Muscle layer of duodenum (tissue), 2 donors: Measurements from ENCODE around the gene PANK3.
"Not testable (repeated sequence)": the region's sequence is repeated elsewhere in the genome, so short reads cannot be mapped to it uniquely, and the experiment has no call there.

Experiments used
- H3K27ac ChIP-seq: one replicate; pipeline ENCODE4 v1.7.0; 2013; ENCODE audit warnings: mild to moderate bottlenecking, low read length
- H3K27me3 ChIP-seq: one replicate; pipeline ENCODE4 v1.7.0; 2013; ENCODE audit warnings: low read depth, mild to moderate bottlenecking, control low read depth, low read length
- H3K36me3 ChIP-seq, 2 donors: one replicate each; pipeline ENCODE4 v1.7.0; 2013; ENCODE audit warnings: low read length in 2 of 2, control low read depth in 1 of 2, mild to moderate bottlenecking in 1 of 2; ENCODE audit not compliant: insufficient read depth in 2 of 2, control insufficient read depth in 1 of 2
- H3K4me1 ChIP-seq, 2 donors: one replicate each; pipeline ENCODE4 v1.7.0; 2013; ENCODE audit warnings: low read length in 2 of 2, mild to moderate bottlenecking in 2 of 2, control low read depth in 1 of 2, moderate library complexity in 1 of 2; ENCODE audit not compliant: insufficient read depth in 2 of 2, control insufficient read depth in 1 of 2
- H3K4me3 ChIP-seq, 2 donors: one replicate each; pipeline ENCODE4 v1.7.0; 2013; ENCODE audit warnings: low read length in 2 of 2, low read depth in 1 of 2, mild to moderate bottlenecking in 1 of 2
- H3K9me3 ChIP-seq, 2 donors: one replicate each; pipeline ENCODE4 v1.7.0; 2013; ENCODE audit warnings: low read length in 2 of 2, control low read depth in 1 of 2, mild to moderate bottlenecking in 1 of 2; ENCODE audit not compliant: control insufficient read depth in 1 of 2
- donor health status: healthy.

The PANK3 gene

GRCh38 chr5:168592014-168592368 is 12.8 kb upstream of the PANK3 start:
- no peak overlapping the region for H3K27ac ChIP-seq
- H3K27me3 ChIP-seq, result peaks cover 4% of the 10 kb centered on the region

GRCh38 chr5:168591302-168592013 is 12.3 kb upstream of the PANK3 start:
- Histone ChIP-seq H3K4me3 (no peak overlapping the region), H3K9me3 (no peaks in the 10 kb centered on the region), H3K4me1 (no peaks in the 10 kb centered on the region), H3K27me3 (peaks cover 4% of the 10 kb centered on the region), H3K36me3 (no peaks in the 10 kb centered on the region), H3K27ac (peak overlapping the region; percentile 74)

More at GRCh38 chr5:168592014-168592368, 12.8 kb upstream of the PANK3 start:
- no peaks in the 10 kb centered on the region for H3K36me3 ChIP-seq
- no peak overlapping the region for H3K4me3 ChIP-seq
- no peaks in the 10 kb centered on the region for H3K9me3 ChIP-seq
- no peaks in the 10 kb centered on the region for H3K4me1 ChIP-seq

- H3K9me3 ChIP-seq, result no peaks in the 10 kb centered on the region
- no peak overlapping the region for H3K4me3 ChIP-seq
- H3K27me3 ChIP-seq, result peaks cover 4% of the 10 kb centered on the region
- H3K36me3 ChIP-seq, result no peaks in the 10 kb centered on the region
- H3K4me1 ChIP-seq, result no peaks in the 10 kb centered on the region
- peak overlapping the region; percentile 74 for H3K27ac ChIP-seq
Observed at GRCh38 chr5:168590666-168591065, 11.5 kb upstream of the PANK3 start.

- Histone ChIP-seq H3K9me3 (no peaks in the 10 kb centered on the region), H3K4me3 (no peak overlapping the region)
Observed at GRCh38 chr5:168587987-168588386, 8.8 kb upstream of the PANK3 start.

GRCh38 chr5:168585119-168585856 is 6.1 kb upstream of the PANK3 start:
- H3K4me1 ChIP-seq, result peaks cover 0 to 2% of the 10 kb centered on the region in 2 donors
- H3K27ac ChIP-seq, result no peak overlapping the region
- H3K9me3 ChIP-seq, result no peaks in the 10 kb centered on the region
- no peak overlapping the region for H3K4me3 ChIP-seq
- no peaks in the 10 kb centered on the region for H3K36me3 ChIP-seq
- H3K27me3 ChIP-seq, result peaks cover 4% of the 10 kb centered on the region

More at GRCh38 chr5:168587987-168588386, 8.8 kb upstream of the PANK3 start:
- Histone ChIP-seq H3K27me3 (peaks cover 4% of the 10 kb centered on the region), H3K36me3 (no peaks in the 10 kb centered on the region), H3K4me1 (no peaks in the 10 kb centered on the region), H3K27ac (no peak overlapping the region)

- Histone ChIP-seq H3K36me3 (no peaks in the 10 kb centered on the region), H3K27me3 (peaks cover 4% of the 10 kb centered on the region), H3K27ac (no peak overlapping the region), H3K4me1 (peaks cover 0 to 5% of the 10 kb centered on the region in 2 donors), H3K4me3 (no peak overlapping the region), H3K9me3 (no peaks in the 10 kb centered on the region)
Observed at GRCh38 chr5:168583742-168584482, 4.7 kb upstream of the PANK3 start.

GRCh38 chr5:168580814-168581469 is 1.8 kb upstream of the PANK3 start:
- not testable (repeated sequence) for H3K4me3 ChIP-seq, H3K9me3 ChIP-seq, H3K27me3 ChIP-seq, H3K36me3 ChIP-seq, H3K27ac ChIP-seq
- peaks cover 0 to 18% of the 10 kb centered on the region in 2 donors for H3K4me1 ChIP-seq

- no peaks in the 10 kb centered on the region for H3K36me3 ChIP-seq
- H3K9me3 ChIP-seq, result no peaks in the 10 kb centered on the region
- H3K4me3 ChIP-seq, result peak overlapping the region; percentile 82 to 96
- no peaks in the 10 kb centered on the region for H3K27me3 ChIP-seq
- H3K27ac ChIP-seq, result peak overlapping the region; percentile 98
- H3K4me1 ChIP-seq, result peaks cover 0 to 21% of the 10 kb centered on the region in 2 donors
Observed at GRCh38 chr5:168580227-168580508, 1.0 kb upstream of the PANK3 start.

- no peaks in the 10 kb centered on the region for H3K9me3 ChIP-seq
- H3K36me3 ChIP-seq, result no peaks in the 10 kb centered on the region
- H3K27ac ChIP-seq, result peak overlapping the region; percentile 98
- H3K4me1 ChIP-seq, result peaks cover 0 to 25% of the 10 kb centered on the region in 2 donors
- H3K4me3 ChIP-seq, result peak overlapping the region; percentile 82 to 96
- no peaks in the 10 kb centered on the region for H3K27me3 ChIP-seq
Observed at GRCh38 chr5:168579488-168580226, 489 bp upstream of the PANK3 start.

- H3K4me3 ChIP-seq, result peak overlapping the region; percentile 96
- H3K36me3 ChIP-seq, result no peaks in the 10 kb centered on the region
- H3K27ac ChIP-seq, result peak overlapping the region; percentile 92
- H3K27me3 ChIP-seq, result no peaks in the 10 kb centered on the region
- peaks cover 0 to 25% of the 10 kb centered on the region in 2 donors for H3K4me1 ChIP-seq
- H3K9me3 ChIP-seq, result no peaks in the 10 kb centered on the region
Observed at GRCh38 chr5:168578006-168578405, 1.2 kb downstream of the PANK3 start.
